ENCODE results near the gene MRPL33. TPM values are rescaled to one million over a fixed set of nuclear protein-coding genes. Genes with fewer than 3 reads are reported as not detected.

Gene MRPL33
- polyA plus RNA-seq, 1 of the 3 experiments (the other 2 are of a cell fraction): 132 TPM

- Histone ChIP-seq H3K79me2 (ENCODE audit: insufficient read depth) (no peaks in the 10 kb centered on the region), H3F3A (replicated peaks; ENCODE audit: insufficient read depth) (peaks cover 32% of the 10 kb centered on the region), H3K4me1 (ENCODE audit: control insufficient read depth in 1 of 2, insufficient read depth in 2 of 2, low read depth in 1 of 2, low read length in 1 of 2) (peaks cover 0 to 49% of the 10 kb centered on the region in 2 experiments; a peak in 3 of 4 replicates), H3K27ac (ENCODE audit: low read depth in 2 of 2, low read length in 1 of 2) (peak overlapping the region; percentile 11 to 98; a peak in 3 of 4 replicates), H3K27me3 (ENCODE audit: insufficient read depth) (no peaks in the 10 kb centered on the region), H3K4me3 (ENCODE audit: low read depth in 2 of 2, low read length in 1 of 2) (no peak overlapping the region), H3K9me3 (no peaks in the 10 kb centered on the region), H3K36me3 (replicated peaks in 1 of 2; ENCODE audit: control insufficient read depth in 1 of 2, insufficient read depth in 2 of 2, low read length in 1 of 2) (no peaks in the 10 kb centered on the region), H3K4me2 (peak overlapping the region; percentile 55), H4K20me1 (ENCODE audit: insufficient read depth) (no peaks in the 10 kb centered on the region), H3K9me2 (no peaks in the 10 kb centered on the region), H3K9ac (peak overlapping the region; percentile 65), H2AFZ (ENCODE audit: low read depth) (no peak overlapping the region)
- CTCF ChIA-PET: interaction anchor here (1.2 to 1.8 kb wide), 2 partner anchors 9 to 75 kb away, joined by 3 to 7 read pairs; no protein-coding TSS in a partner anchor
- DNase-seq: no peak
- POLR2A ChIA-PET: no interaction called here
- no peak for TF ChIP-seq GATA2 (CRISPR knock-in tag; IDR thresholded peaks at IDR 0.05)
- no peak for TF ChIP-seq REST (IDR thresholded peaks at IDR 0.05; ENCODE audit: low read depth, low read length)
- TF ChIP-seq TCF12 (IDR thresholded peaks at IDR 0.05): no peak
- TF ChIP-seq RCOR1 (IDR thresholded peaks at IDR 0.05; ENCODE audit: low read length): no peak
- TF ChIP-seq YY1 (IDR thresholded peaks at IDR 0.05; ENCODE audit: low read depth): no peak
- TF ChIP-seq TEAD4 (IDR thresholded peaks at IDR 0.05; ENCODE audit: borderline replicate concordance, insufficient read depth): no peak
- no peak for TF ChIP-seq POLR2AphosphoS5 (IDR thresholded peaks at IDR 0.05; ENCODE audit: low read depth, low read length)
- TF ChIP-seq, protein P1, sequence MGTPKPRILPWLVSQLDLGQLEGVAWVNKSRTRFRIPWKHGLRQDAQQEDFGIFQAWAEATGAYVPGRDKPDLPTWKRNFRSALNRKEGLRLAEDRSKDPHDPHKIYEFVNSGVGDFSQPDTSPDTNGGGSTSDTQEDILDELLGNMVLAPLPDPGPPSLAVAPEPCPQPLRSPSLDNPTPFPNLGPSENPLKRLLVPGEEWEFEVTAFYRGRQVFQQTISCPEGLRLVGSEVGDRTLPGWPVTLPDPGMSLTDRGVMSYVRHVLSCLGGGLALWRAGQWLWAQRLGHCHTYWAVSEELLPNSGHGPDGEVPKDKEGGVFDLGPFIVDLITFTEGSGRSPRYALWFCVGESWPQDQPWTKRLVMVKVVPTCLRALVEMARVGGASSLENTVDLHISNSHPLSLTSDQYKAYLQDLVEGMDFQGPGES (IDR thresholded peaks at IDR 0.05; ENCODE audit: low read depth, low read length): no peak
- no peak for TF ChIP-seq FOXJ3 (CRISPR knock-in tag; IDR thresholded peaks at IDR 0.05)
- no peak for TF ChIP-seq FOSL2 (IDR thresholded peaks at IDR 0.05; ENCODE audit: borderline replicate concordance, low read depth)
- no peak for TF ChIP-seq NRF1 (IDR thresholded peaks at IDR 0.05; ENCODE audit: low read depth, low read length)
- no peak for TF ChIP-seq RXRA (IDR thresholded peaks at IDR 0.05; ENCODE audit: borderline replicate concordance, low read depth)
- no peak for TF ChIP-seq USF2 (IDR thresholded peaks at IDR 0.05; ENCODE audit: borderline replicate concordance, low read depth, low read length)
- WGBS (ENCODE audit: low lambda C conversion rate): 96% methylated on average over 7 of the region's 7 CpGs
These were observed 27.0 kb downstream of the MRPL33 start for GRCh38 chr2:27798486-27798885.

All from SK-N-SH (cell line).